Fibroblast of upper back skin (primary cell): ENCODE results near the gene DDX27.
A peak's percentile ranks its signal among the peaks of the same experiment; 100 is the strongest.

Experiments
- DNase-seq: peaks from one replicate; pipeline ENCODE4 v3.0.0-alpha.2; 2013

The DDX27 gene

DNA sequence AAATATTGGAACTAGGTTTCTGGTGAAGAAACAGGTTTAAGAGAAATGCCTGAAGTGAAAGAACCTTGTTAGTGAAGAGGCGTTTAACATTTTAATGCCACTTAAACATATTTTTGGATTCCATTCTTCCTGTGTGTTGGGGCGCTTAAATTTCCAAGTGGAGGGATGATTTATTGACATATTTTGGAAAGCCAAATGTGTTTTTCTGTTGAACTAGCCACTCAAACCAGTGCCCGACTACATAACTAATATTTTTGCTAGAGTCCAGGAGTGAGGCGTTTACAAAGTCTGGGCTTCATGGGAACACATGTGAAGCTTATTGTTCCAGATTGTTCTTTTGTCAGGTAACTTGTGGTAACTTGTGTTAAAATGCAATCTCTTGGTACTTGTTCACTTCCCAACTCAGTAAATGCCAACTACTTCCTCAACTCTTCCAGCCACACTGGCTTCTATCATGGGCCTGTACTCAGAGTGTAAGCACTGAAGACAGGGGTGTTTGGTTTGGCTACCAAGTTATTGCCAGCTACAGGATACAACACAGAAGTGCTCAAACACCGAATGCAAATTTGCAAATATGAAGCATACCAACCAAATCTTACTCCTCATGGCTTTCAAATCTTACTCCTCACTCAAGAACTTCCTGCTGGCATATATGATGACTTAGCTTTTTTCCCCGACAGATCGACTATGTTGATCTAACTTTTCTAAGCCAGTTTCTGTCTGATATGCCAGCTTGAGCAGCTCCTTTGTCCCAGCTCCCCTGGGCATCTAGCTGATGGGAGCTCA, 60.7 kb downstream of the DDX27 start:
- no peak for DNase-seq

DNA sequence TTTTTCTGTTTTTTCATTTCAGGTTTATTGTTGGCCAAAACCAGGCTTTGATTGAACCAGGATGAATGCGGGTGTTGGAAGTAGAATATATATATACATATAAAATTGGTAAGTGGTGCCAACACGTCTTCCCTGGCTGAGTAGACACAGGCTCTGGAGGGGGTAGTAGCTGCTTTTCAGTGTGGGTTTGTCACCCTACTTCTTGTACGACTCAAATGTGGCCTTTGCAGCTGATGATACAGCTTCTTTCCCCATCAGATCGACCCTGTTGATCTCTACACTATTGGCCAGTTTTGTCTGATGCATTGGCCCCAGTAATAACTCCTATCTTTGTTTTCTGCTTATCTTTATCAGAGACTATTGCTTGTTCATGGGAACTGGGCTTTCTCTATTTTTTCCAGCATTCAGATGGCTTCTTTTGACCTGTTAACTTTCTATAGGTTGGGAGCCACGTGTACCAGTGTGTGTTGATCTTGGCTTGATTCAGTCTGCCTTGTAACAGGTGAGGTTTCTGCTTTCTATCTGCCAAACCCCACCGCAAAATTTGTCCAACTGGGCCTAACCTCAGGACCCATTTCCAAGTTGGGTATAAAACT, 61.3 kb downstream of the DDX27 start:
- no peak for DNase-seq

DNA sequence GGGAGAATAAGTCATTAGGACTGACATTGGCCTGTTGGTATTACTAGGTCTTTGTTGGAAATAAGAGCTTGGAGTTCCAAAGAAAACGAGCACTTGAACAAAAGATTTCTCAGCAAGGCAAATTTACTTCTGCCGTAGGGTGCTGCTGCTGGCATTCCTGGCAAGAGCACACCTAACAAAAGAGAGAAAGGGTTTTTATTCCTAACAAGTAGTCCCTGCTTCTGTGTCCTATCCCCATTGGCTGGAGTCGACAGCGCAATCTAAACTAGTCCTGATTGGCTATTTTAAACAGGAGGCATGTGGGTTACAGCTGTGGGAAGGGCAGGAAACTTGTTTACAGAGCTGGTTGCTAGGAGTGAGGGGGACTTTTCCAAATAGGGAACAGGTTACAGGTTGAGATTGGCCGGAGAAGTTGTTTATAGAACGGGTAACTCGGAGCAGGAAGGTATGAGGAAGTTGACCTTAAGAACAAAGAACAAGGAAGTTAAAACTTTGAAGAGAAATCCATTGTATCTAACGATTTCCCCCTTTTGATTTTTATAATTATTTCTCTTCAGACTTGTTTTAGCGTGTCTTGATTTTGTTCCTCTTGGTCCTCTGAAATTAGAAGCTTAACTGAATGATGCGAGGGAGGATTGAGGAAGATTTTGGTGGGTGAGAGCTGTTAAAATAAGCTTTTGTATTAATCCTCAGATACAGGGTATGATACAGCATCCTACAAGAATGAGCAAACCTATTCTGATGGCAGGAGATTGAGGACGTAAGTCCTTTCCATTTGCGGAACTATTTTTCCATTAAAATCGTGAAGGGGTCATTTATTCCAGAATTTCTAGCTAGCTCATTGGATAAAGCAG, 62.1 kb downstream of the DDX27 start:
- no peak for DNase-seq

GRCh38 chr20:49281913-49282467, 62.8 kb downstream of the DDX27 start:
- DNase-seq: no peak

DNA sequence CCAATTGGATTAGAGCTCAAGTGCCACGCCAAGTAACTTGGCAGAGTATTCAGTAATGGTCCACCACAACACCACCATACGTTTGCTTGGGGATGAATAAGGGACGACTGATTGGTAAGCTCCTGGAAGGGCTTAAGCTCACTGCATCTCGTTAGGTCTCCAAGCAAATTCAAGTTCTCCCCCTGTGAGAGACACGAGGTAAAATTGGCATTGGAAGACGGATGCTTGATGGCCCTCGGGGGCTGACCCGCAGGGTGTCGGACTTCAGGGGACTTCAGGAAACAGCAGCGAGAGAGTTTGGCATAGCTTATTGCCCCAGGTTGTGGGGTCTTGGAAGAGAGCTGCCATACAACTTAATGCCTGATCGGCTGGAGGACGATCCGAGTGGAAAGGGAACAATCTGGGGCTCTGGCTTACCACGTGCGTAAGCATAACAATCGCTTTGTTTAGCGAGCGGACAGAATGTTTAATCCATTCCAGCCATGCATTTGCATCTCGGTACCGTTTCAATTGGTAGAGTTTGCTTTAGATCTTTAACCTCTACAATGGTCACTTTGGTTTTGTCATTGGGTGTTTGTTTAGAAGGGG, 63.5 kb downstream of the DDX27 start:
- no peak for DNase-seq

GRCh38 chr20:49283176-49283702, 64.0 kb downstream of the DDX27 start:
- DNase-seq: no peak

- no peak for DNase-seq
Measured at GRCh38 chr20:49283703-49284625, 64.7 kb downstream of the DDX27 start.

DNA sequence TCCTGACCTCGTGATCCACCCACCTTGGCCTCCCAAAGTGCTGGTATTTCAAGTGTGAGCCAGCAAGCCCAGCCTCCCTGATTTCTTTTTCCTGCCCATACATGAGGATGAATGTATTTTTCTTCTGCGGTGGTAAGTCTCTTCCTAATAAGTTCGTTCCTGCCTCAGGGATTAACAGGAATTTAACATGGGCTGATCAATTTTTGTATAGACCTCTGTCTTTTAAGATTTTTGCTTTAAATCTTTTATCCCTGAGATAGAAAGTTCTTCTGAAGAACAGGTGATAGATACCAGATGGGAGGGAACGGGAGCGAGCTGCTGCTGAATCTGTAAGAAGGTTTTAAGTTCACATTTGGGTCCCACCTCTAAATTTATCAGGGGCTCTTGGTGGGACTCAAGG, 65.6 kb downstream of the DDX27 start:
- no peak for DNase-seq

- no peak for DNase-seq
Measured at GRCh38 chr20:49285233-49285668, 66.0 kb downstream of the DDX27 start.

- DNase-seq: no peak
Measured at GRCh38 chr20:49285813-49286494, 66.7 kb downstream of the DDX27 start.

GRCh38 chr20:49286689-49287551, 67.7 kb downstream of the DDX27 start:
- DNase-seq: no peak

DNA sequence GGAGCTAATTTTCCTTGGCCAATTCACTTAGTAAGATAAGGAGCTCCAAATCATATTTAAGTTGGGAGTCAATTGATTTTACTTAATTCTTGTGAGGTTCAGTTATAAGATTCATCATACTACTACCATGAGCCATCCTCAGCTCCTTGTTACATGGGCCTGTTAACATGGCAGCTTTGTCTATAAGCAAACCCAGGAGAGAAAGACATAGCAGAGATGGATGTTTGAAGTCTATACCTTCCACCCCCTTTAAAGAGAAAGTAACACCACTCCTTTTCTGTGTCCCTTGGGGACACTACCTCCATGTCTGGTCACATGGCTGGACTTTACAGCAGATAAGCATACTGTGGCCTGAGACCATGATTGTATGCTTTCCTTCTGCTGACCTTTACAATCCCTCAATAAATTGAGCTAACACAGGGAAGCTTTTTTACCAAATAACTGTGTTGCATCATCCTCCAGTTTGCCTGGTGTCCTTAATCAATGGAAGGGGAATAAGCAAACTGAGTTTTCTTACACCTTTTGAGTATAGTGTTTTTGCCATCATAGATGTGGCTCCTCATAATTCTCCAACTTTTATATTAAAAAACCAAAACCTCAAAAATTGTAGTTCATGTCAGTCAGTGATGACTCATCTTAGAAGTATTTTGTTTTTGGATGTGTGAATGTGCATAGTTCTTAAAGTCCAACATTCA, 68.5 kb downstream of the DDX27 start:
- peak; percentile 76 for DNase-seq

- no peak for DNase-seq
Measured at GRCh38 chr20:49288250-49288751, 69.1 kb downstream of the DDX27 start.

DNA sequence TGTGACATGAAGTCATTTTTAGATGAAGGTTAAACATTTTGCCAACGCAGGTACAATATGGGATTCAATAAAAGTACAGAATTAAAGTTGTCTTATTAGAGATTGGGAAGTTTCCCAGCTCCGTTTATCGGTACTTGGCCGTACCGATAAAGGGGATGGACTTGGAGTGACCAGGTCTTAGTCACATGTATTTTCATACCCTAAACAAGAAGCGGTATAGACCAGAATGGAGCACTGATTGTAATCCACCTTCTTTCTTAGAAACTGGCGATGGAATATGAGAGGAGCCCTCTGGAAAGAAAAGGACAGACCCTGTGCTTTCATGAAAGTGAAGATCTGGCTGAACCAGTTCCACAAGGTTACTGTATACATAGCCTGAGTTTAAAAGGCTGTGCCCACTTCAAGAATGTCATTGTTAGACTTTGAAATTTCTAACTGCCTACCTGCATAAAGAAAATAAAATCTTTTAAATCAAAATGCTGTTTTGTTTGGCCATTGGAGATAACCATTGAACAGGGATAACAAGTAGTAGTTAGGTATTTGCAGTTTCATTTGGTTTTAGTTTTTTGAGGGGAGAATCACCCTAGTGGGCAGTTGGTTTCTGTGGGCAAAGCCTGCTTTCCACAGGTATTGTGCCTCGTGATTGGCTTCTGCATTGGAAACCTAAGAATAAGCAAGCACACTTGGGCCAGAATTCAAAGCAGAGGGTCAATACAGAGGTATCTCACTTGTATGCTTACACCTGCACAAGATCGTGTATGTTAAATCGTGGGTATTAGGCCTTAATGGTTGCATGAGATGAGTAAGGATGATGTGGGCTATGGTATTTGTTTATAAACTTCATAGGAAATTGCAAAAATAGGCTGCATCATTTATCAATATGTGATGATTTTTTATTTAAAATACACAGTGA, 69.8 kb downstream of the DDX27 start:
- no peak for DNase-seq

DNA sequence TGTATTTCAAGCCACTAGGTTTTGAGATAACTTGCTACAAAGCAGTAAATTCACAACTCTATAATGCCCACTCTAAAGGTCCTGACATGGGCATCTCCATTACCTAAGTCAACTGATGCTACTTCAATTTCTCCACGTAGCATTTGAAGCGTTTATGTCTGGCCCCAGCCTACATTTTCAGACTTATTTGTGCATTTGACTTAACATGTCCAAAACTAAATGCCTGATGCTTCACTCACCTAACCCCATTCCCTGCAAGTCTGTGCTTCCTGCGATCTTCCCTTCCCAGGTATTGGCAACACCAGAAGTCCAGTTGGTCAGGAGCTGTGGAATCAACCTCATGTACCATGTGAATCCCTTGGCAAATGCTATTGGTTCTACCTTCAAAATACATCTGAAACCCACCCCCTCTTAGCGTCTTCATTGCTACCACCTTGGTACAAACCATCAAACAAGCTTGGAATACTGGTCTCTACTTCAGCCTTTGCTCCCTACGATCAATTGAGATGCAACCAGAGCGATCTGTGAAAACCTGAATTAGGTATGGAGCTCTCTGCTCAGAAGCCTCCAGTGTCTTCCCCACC, 71.5 kb downstream of the DDX27 start:
- no peak for DNase-seq

GRCh38 chr20:49291200-49291599, 72.0 kb downstream of the DDX27 start:
- no peak for DNase-seq

DNA sequence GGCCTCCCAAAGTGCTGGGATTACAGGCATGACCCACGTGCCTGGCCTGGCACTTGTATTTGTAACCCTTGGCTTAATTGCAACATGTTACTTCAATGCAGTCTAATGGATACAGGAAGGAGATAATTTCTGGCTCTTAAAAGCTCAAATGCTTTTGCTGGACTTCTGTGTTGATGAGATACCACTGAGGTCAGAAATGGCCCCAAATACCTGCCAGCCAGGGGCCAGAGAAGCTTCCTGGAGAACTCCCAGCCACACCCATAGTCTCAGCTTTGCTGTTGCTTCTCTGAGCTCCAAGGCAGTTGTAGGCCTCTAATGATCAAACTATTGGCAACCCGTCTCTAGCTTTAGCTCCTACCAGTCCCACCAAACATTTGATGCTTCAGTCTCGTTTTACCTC, 72.8 kb downstream of the DDX27 start:
- DNase-seq: no peak

GRCh38 chr20:49293122-49293521, 73.9 kb downstream of the DDX27 start:
- DNase-seq: no peak
